Mucosa of descending colon (tissue), 3 donors: ENCODE measurements around the gene NPAS3. TPM values are rescaled to one million over a fixed set of nuclear protein-coding genes. Genes with fewer than 3 reads are reported as not detected.

ENCODE experiments used
- ATAC-seq: fragments of 200-7000 bp; cut with Tn5 transposase; one replicate; pipeline ENCODE4 v1.9.1; 2020; ENCODE audit warnings: mild to moderate bottlenecking, moderate library complexity
- DNase-seq, 3 donors: peaks; one replicate each; pipeline ENCODE4 v3.0.0-alpha.2; 2020
- H3K36me3 ChIP-seq: fragments of 200-600 bp; one replicate; pipeline ENCODE4 v1.8.0; 2021; ENCODE audit warnings: low read depth, mild to moderate bottlenecking
- H3K4me1 ChIP-seq: fragments of 200-600 bp; one replicate; pipeline ENCODE4 v1.8.0; 2021; ENCODE audit warnings: low read depth, mild to moderate bottlenecking
- H3K4me3 ChIP-seq: fragments of 200-600 bp; one replicate; pipeline ENCODE4 v1.8.0; 2021; ENCODE audit warnings: mild to moderate bottlenecking
- H3K9me3 ChIP-seq: fragments of 200-600 bp; one replicate; pipeline ENCODE4 v1.8.0; 2021; ENCODE audit warnings: mild to moderate bottlenecking
- CTCF ChIP-seq: fragments of 200-600 bp; IDR thresholded peaks from one replicate; pipeline ENCODE4 v1.8.0; 2022; ENCODE audit warnings: antibody characterized with exemption, mild to moderate bottlenecking
- intact Hi-C, 2 donors: fragments of 100-400 bp; cut with DNase I in 1 of 2; cut with micrococcal nuclease in 1 of 2; formaldehyde crosslinking; loops; one replicate each; pipeline versions ENCODE4 v1.11.0 to v1.11.1; 2022; cut with DNase I, micrococcal nuclease
- total RNA-seq, 3 donors: library from RNA; stranded (reverse); fragmentation: NEBNext Ultra II Directional in 2 of 3; extraction: Animal tissue kit (Norgen Biotek cat#: 25700) in 2 of 3; gene quantifications; one replicate each; pipeline versions ENCODE4 v1.2.1 to v1.2.4, GENCODE V29; 2021 to 2023
- donor health status: DM: no; HTN: no; CAD: no; lungs with moderate emphysema.
- donor health status: DM: no; HTN: no; CAD: no.
- donor health status: DM: no; HTN: yes; CAD: no.

Gene NPAS3
- total RNA-seq, 3 donors from 2014 or later = 0.65 to 9.7 (median 2.0) TPM

GRCh38 chr14:33457617-33458016 lies 518.9 kb downstream of the NPAS3 start:
- peaks cover 15% of the 10 kb centered on the region for H3K4me1 ChIP-seq
- no peaks in the 10 kb centered on the region for H3K9me3 ChIP-seq
- no peak overlapping the region for H3K4me3 ChIP-seq
- DNase-seq (no peak), ATAC-seq (no peak)
- no peak for TF ChIP-seq CTCF
- no peaks in the 10 kb centered on the region for H3K36me3 ChIP-seq
- intact Hi-C loops = no loop called here

GRCh38 chr14:33460164-33460563 lies 521.5 kb downstream of the NPAS3 start:
- no peak for TF ChIP-seq CTCF
- no peak overlapping the region for H3K4me3 ChIP-seq
- H3K4me1 ChIP-seq = no peaks in the 10 kb centered on the region
- H3K36me3 ChIP-seq = no peaks in the 10 kb centered on the region
- DNase-seq (peak in 1 of 3 donors; percentile 46), ATAC-seq (peak; percentile 83)
- H3K9me3 ChIP-seq = no peaks in the 10 kb centered on the region
- intact Hi-C loops = no loop called here

- no peak for TF ChIP-seq CTCF
- Histone ChIP-seq H3K4me1 (no peaks in the 10 kb centered on the region), H3K9me3 (no peaks in the 10 kb centered on the region), H3K4me3 (no peak overlapping the region), H3K36me3 (no peaks in the 10 kb centered on the region)
- intact Hi-C loops = no loop called here
- DNase-seq (no peak), ATAC-seq (no peak)
Measured at GRCh38 chr14:33461036-33461435, 522.4 kb downstream of the NPAS3 start.

- H3K4me1 ChIP-seq = no peaks in the 10 kb centered on the region
- no peak for DNase-seq
- intact Hi-C loops = no loop called here
Measured at GRCh38 chr14:33463731-33464130, 525.1 kb downstream of the NPAS3 start.

GRCh38 chr14:33464254-33464962 lies 525.7 kb downstream of the NPAS3 start:
- intact Hi-C loops = no loop called here
- Histone ChIP-seq H3K4me3 (no peak overlapping the region), H3K4me1 (no peaks in the 10 kb centered on the region), H3K36me3 (no peaks in the 10 kb centered on the region), H3K9me3 (no peaks in the 10 kb centered on the region)
- TF ChIP-seq CTCF = no peak
- DNase-seq (no peak), ATAC-seq (peak; percentile 45)

More at GRCh38 chr14:33463731-33464130, 525.1 kb downstream of the NPAS3 start:
- H3K36me3 ChIP-seq = no peaks in the 10 kb centered on the region
- no peaks in the 10 kb centered on the region for H3K9me3 ChIP-seq
- H3K4me3 ChIP-seq = no peak overlapping the region
- no peak for TF ChIP-seq CTCF
- no peak for ATAC-seq
